HEK293T (cell line): ENCODE measurements around the gene HTRA3.

Experiments
- CTCF ChIA-PET: fragments of 350-600 bp; formaldehyde crosslinking; extraction: SDS; loops from one replicate; lab custom pipeline; 2021; ENCODE audit warnings: antibody characterized with exemption, inconsistent platforms; lab: Yijun Ruan, JAX
- POLR2A ChIA-PET: fragments of 350-600 bp; formaldehyde crosslinking; extraction: SDS; loops from one replicate; lab custom pipeline; 2020; ENCODE audit warnings: antibody characterized with exemption, inconsistent platforms; lab: Yijun Ruan, JAX
- DNase-seq: peaks from one replicate; pipeline ENCODE4 v3.0.0; 2012; ENCODE audit warnings: mixed read lengths; ENCODE audit errors: extremely low spot score
- ARNT ChIP-seq: fragments of 450-650 bp; IDR thresholded peaks from 2 replicates; pipeline ENCODE4 v1.6.1; 2017; ENCODE audit warnings: mild to moderate bottlenecking
- BHLHE40 ChIP-seq: fragments of 450-650 bp; IDR thresholded peaks from 2 replicates; pipeline ENCODE4 v1.6.1; 2016; ENCODE audit warnings: mild to moderate bottlenecking, moderate library complexity, borderline replicate concordance
- CTBP1 ChIP-seq: fragments of 450-650 bp; IDR thresholded peaks from 2 replicates; pipeline ENCODE4 v1.6.1; 2016; ENCODE audit warnings: borderline replicate concordance
- ELF4 ChIP-seq: fragments of 450-650 bp; IDR thresholded peaks from 2 replicates; pipeline ENCODE4 v1.6.1; 2017; ENCODE audit warnings: antibody characterized with exemption
- FOXA1 ChIP-seq: fragments of 450-650 bp; IDR thresholded peaks from 2 replicates; pipeline ENCODE4 v1.6.1; 2016; ENCODE audit warnings: mild to moderate bottlenecking
- FOXK2 ChIP-seq: fragments of 450-650 bp; IDR thresholded peaks from 2 replicates; pipeline ENCODE4 v1.6.1; 2016; ENCODE audit warnings: mild to moderate bottlenecking
- FOXM1 ChIP-seq: fragments of 450-650 bp; IDR thresholded peaks from 2 replicates; pipeline ENCODE4 v1.6.1; 2017; ENCODE audit warnings: mild to moderate bottlenecking, borderline replicate concordance
- HDGF ChIP-seq: fragments of 450-650 bp; IDR thresholded peaks from 2 replicates; pipeline ENCODE4 v1.6.1; 2017; ENCODE audit warnings: antibody characterized with exemption, borderline replicate concordance
- L3MBTL2 ChIP-seq: fragments of 450-650 bp; conservative IDR thresholded peaks from 2 replicates; pipeline ENCODE4 v1.6.1; 2016; ENCODE audit warnings: mild to moderate bottlenecking
- LEF1 ChIP-seq: fragments of 450-650 bp; IDR thresholded peaks from 2 replicates; pipeline ENCODE4 v1.6.1; 2017; ENCODE audit warnings: mild to moderate bottlenecking, borderline replicate concordance
- NFRKB ChIP-seq: fragments of 450-650 bp; IDR thresholded peaks from 2 replicates; pipeline ENCODE4 v1.6.1; 2016; ENCODE audit warnings: mild to moderate bottlenecking, moderate library complexity
- SP1 ChIP-seq: fragments of 450-650 bp; IDR thresholded peaks from 2 replicates; pipeline ENCODE4 v1.6.1; 2017
- SUZ12 ChIP-seq: fragments of 450-650 bp; IDR thresholded peaks from 2 replicates; pipeline ENCODE4 v1.6.1; 2016; ENCODE audit warnings: mild to moderate bottlenecking
- TARDBP ChIP-seq: fragments of 450-650 bp; IDR thresholded peaks from 2 replicates; pipeline ENCODE4 v1.6.1; 2016
- ZNF384 ChIP-seq: fragments of 450-650 bp; IDR thresholded peaks from 2 replicates; pipeline ENCODE4 v1.6.1; 2016
- TF ChIP-seq, protein P1 (sequence below): fragments of 450-650 bp; IDR thresholded peaks from 2 replicates; pipeline ENCODE4 v1.6.1; 2016

HTRA3 gene

DNA sequence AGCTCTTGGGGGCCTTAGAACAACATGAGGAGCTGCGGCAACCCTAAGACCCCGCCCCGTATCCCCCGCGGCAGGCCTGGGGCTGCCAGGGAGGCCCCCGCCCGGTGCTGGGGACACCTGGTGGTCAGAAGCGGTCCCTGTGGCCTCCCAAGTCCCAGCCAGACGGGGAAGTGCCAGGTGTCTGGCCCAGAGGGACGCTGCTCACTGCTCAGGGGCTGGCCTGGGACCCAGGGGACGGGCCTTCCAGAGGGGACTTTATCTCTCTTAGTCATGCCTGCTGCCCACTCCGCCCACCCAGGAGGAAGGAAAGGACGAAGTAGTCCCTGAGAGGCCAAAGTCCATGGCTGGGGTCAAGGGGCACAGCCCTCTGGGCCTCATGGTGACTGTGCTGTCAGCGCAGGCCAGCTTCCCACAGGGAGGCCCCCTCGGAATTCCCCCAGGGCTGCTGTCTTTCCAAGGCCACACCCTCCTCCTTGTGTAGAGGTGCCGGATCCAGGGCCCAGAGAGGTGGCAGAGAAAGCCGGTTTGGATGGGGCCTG lies 31.0 kb upstream of the HTRA3 start:
- DNase-seq = no peak
- CTCF ChIA-PET = no interaction called here
- POLR2A ChIA-PET = no interaction called here

DNA sequence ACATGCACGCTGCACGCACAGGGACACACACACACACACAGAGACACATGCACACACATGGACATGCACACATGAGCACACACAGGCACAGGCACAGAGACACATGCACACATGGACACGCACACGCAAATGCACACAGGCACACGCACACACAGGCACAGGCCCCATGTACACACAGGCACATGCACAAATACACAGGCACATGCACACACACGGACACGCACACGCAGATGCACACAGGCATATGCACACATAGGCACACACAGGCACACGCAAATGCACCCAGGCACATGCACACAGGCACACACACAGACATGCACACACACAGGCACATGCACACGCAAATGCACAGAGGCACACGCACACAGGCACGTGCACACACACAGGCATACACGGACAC lies 30.3 kb upstream of the HTRA3 start:
- POLR2A ChIA-PET = no interaction called here

More for the DNA sequence above, 31.0 kb upstream of the HTRA3 start:
- TF ChIP-seq HDGF (no peak), ARNT (no peak), CTBP1 (no peak), FOXM1 (no peak)

DNA sequence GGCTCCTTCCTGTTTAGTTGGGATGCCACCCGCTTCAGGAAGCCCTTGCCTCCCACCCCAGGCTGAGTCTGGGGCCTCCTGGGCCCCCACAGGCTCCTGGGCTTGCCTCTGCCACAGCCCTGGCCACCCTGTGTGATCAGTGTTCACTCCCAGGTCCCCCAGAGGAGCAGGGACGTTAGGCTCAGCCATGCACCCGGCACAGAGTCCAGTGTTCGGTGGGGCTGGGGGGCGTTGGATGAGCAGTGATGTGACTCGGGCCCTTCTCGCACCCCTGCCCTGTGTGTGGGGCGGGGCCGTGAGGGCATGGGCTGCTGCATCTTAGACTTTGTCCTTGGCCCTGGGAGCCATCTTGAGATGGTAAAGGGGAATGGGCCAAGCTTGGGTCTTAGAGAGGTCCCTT lies 29.9 kb upstream of the HTRA3 start:
- CTCF ChIA-PET = interaction anchor here (1.0 kb wide), 1 partner anchor 171 kb away, joined by 4 read pairs; no protein-coding TSS in a partner anchor
- DNase-seq = no peak
- POLR2A ChIA-PET = no interaction called here
- TF ChIP-seq CTBP1 = no peak
- no peak for TF ChIP-seq ARNT
- TF ChIP-seq, protein P1, sequence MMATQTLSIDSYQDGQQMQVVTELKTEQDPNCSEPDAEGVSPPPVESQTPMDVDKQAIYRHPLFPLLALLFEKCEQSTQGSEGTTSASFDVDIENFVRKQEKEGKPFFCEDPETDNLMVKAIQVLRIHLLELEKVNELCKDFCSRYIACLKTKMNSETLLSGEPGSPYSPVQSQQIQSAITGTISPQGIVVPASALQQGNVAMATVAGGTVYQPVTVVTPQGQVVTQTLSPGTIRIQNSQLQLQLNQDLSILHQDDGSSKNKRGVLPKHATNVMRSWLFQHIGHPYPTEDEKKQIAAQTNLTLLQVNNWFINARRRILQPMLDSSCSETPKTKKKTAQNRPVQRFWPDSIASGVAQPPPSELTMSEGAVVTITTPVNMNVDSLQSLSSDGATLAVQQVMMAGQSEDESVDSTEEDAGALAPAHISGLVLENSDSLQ = no peak
- TF ChIP-seq BHLHE40 = no peak
- TF ChIP-seq L3MBTL2 = no peak
- TF ChIP-seq ZNF384 = no peak
- TF ChIP-seq FOXK2 = no peak
- TF ChIP-seq SP1 = no peak
- TF ChIP-seq LEF1 = no peak
- no peak for TF ChIP-seq NFRKB
- no peak for TF ChIP-seq ELF4
- no peak for TF ChIP-seq FOXM1
- no peak for TF ChIP-seq FOXA1
- TF ChIP-seq SUZ12 = no peak
- TF ChIP-seq HDGF = no peak
- no peak for TF ChIP-seq TARDBP

More for the DNA sequence above, 30.3 kb upstream of the HTRA3 start:
- CTCF ChIA-PET = no interaction called here
- TF ChIP-seq ELF4 = no peak
- no peak for TF ChIP-seq SP1
- no peak for TF ChIP-seq FOXA1
- TF ChIP-seq L3MBTL2 = no peak
- TF ChIP-seq CTBP1 = no peak
- TF ChIP-seq FOXK2 = no peak
- TF ChIP-seq ZNF384 = no peak
- TF ChIP-seq FOXM1 = no peak
- TF ChIP-seq ARNT = no peak
- TF ChIP-seq NFRKB = no peak
- TF ChIP-seq TARDBP = no peak
- TF ChIP-seq LEF1 = no peak
- TF ChIP-seq, protein P1 = no peak
- no peak for TF ChIP-seq HDGF
- TF ChIP-seq BHLHE40 = no peak
- no peak for TF ChIP-seq SUZ12
- DNase-seq = no peak

DNA sequence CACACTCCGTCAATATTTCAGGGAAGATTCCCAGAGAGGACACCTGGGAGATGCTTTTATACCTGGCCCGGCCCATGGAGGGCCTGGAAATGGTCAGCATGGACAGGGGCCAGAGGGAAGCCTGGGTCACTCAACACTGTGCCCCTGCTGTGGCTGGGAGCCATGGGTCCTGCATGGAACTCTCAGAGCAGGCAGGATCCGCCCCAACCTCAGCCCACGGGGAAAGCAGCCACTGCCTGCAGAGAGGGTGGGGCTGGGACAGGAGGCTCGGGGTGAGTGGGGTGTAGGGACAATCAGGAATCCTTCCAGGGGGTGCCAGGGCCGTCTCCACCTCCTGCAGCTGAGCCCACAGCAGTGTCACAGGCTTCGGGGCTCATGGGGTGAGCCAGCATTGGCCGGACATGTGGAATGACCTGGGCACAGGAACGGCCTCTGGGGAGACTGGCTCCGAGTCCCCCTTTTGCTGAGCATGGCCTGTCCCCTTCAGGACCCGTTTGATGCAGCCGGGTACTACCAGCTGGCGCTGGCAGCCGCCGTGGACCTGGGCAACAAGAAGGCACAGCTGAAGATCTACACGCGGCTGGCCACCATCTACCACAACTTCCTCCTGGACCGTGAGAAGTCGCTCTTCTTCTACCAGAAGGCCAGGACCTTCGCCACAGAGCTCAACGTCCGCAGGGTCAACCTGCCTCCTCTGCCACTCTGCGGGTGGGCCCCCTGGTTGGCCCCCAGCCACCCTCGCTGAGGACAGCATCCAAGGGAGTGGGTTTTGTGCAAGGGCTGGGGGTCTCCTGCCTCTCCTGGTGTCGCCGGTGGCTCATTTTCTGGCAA lies 29.1 kb upstream of the HTRA3 start:
- ChIA-PET POLR2A (no interaction called here), CTCF (interaction anchor here (1.0 kb wide), 1 partner anchor 170 kb away, joined by 4 read pairs; no protein-coding TSS in a partner anchor)
- no peak for DNase-seq
- TF ChIP-seq HDGF (no peak), LEF1 (no peak), CTBP1 (no peak), NFRKB (no peak), ELF4 (no peak), SP1 (no peak), ZNF384 (no peak)
- TF ChIP-seq, protein P1 = no peak

DNA sequence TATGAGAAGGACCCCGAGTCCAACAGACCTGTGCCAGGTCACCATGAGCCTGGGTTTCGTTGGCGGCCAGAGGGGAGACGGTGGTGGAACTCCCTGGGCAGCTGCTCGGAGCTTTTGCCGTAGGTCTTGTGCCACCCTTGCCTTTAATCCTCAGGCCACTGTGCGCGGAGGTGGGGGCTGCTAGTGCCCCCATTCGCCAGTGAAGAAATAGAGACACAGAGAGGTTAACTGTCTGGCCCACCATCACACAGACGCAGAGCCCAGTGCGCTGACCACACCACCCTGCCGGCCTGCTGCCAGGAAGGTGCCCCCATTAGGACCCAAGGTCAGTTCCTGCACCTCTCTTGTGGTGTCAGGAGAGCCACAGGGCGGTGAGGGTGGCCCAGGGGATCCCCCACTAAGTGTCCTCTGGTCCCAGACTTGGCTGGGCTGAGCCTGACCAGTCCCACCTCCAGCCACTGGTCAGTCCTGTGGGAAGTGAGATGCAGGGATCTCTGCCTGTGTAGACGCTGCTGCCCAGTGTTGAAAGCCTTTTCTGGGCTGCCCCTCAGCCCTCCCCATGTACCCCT lies 28.3 kb upstream of the HTRA3 start:
- ChIA-PET CTCF (interaction anchor here (0.6 to 2.1 kb wide), 6 partner anchors 20 to 169 kb away, joined by 3 to 14 read pairs (median 4); no protein-coding TSS in a partner anchor), POLR2A (no interaction called here)
- no peak for DNase-seq
- TF ChIP-seq L3MBTL2 = no peak
- TF ChIP-seq ZNF384 = no peak
- no peak for TF ChIP-seq HDGF
- no peak for TF ChIP-seq ARNT
- TF ChIP-seq FOXK2 = no peak
- no peak for TF ChIP-seq ELF4
